ENCODE results near the gene GLRX3. TPM values are rescaled to one million over a fixed set of nuclear protein-coding genes. Genes with fewer than 3 reads are reported as not detected.

Gene GLRX3
- total and polyA plus RNA-seq, 9 donors, result 25.5 to 62.3 (median 46.1) TPM

DNA sequence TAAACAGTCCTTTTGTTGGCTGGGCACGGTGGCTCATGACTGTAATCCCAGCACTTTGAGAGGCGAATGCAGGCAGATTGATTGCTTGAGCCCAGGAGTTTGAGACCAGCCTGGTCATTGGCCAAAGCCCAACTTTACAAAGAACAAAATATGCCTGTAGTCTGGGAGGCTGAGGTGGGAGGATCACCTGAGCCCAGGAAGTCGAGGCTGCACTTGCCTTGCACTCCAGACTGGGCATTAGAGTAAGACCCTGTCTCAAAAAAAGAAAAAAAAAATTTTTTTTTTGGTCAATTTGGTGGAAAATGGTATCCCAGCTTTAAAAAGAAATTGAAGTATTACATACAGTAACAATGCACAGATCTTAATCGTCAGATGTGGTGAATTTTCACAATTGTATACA lies 4.8 kb downstream of the GLRX3 start:
- TF ChIP-seq, protein P1, sequence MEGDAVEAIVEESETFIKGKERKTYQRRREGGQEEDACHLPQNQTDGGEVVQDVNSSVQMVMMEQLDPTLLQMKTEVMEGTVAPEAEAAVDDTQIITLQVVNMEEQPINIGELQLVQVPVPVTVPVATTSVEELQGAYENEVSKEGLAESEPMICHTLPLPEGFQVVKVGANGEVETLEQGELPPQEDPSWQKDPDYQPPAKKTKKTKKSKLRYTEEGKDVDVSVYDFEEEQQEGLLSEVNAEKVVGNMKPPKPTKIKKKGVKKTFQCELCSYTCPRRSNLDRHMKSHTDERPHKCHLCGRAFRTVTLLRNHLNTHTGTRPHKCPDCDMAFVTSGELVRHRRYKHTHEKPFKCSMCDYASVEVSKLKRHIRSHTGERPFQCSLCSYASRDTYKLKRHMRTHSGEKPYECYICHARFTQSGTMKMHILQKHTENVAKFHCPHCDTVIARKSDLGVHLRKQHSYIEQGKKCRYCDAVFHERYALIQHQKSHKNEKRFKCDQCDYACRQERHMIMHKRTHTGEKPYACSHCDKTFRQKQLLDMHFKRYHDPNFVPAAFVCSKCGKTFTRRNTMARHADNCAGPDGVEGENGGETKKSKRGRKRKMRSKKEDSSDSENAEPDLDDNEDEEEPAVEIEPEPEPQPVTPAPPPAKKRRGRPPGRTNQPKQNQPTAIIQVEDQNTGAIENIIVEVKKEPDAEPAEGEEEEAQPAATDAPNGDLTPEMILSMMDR (IDR thresholded peaks at IDR 0.05), result no peak
- TF ChIP-seq POLR2A (IDR thresholded peaks at IDR 0.05) (no peak), EP300 (IDR thresholded peaks at IDR 0.05) (no peak)
- intact Hi-C loops (cut with DNase I), result no loop called here
- Histone ChIP-seq H3K27ac (no peak overlapping the region), H3K4me1 (ENCODE audit: insufficient read depth) (peaks cover 14% of the 10 kb centered on the region), H3K9me3 (no peaks in the 10 kb centered on the region), H3K27me3 (no peaks in the 10 kb centered on the region), H3K4me3 (no peak overlapping the region), H3K36me3 (no peaks in the 10 kb centered on the region)
- no peak for DNase-seq
- WGBS, 3 donors, result 81 to 94% (median 88%) methylated on average over 4 of the region's 4 CpGs

DNA sequence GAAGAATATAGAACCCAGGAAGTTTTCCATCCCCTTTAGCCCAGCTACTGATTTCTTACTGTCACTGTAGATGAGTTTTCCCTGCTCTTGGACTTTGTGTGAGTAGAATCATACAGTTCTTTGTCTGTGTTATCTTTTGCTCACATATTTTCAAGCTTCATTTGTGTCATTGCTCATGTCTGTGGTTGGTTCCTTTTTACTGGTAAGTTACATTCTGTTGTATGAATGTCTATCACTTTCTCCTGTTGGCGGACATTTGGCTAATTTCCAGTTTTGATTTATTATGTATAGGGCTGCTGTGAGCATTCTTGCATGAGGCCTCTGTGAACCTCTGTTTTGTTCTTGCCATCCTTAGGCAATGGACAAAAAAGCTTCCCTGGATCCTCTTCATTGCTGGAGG lies 5.3 kb downstream of the GLRX3 start:
- Histone ChIP-seq H3K9me3 (no peaks in the 10 kb centered on the region), H3K4me1 (ENCODE audit: insufficient read depth) (peaks cover 14% of the 10 kb centered on the region), H3K4me3 (no peak overlapping the region), H3K27ac (no peak overlapping the region), H3K36me3 (no peaks in the 10 kb centered on the region), H3K27me3 (no peaks in the 10 kb centered on the region)
- no peak for TF ChIP-seq POLR2A (IDR thresholded peaks at IDR 0.05)
- TF ChIP-seq, protein P1 (IDR thresholded peaks at IDR 0.05), result no peak
- TF ChIP-seq EP300 (IDR thresholded peaks at IDR 0.05), result no peak
- intact Hi-C loops (cut with DNase I), result no loop called here
- WGBS, 3 donors, result 65 to 75% (median 73%) methylated on average over 1 of the region's 1 CpG
- no peak for DNase-seq

DNA sequence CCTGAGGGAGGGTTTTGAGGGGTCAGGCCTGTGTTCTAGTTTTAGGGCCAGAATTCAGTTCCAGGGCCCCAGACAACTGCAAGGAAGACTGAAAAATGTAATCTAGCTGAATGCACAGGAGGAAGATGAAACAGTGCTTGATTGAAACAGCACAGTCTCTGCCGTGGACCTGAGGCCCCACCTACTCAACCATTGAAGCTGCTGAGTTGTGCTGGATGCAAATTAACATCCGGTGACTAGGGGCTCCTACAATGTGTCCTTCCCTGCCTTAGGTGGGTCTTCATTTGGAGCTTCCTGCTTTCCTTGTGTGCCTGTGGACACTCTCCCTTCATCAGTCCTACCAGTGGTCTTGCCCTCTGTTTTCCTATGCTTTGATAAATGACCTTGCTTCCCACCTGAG lies 5.7 kb downstream of the GLRX3 start:
- Histone ChIP-seq H3K27ac (no peak overlapping the region), H3K27me3 (no peaks in the 10 kb centered on the region), H3K36me3 (no peaks in the 10 kb centered on the region), H3K9me3 (no peaks in the 10 kb centered on the region), H3K4me3 (no peak overlapping the region), H3K4me1 (ENCODE audit: insufficient read depth) (peaks cover 13% of the 10 kb centered on the region)
- TF ChIP-seq, protein P1 (IDR thresholded peaks at IDR 0.05), result no peak
- TF ChIP-seq EP300 (IDR thresholded peaks at IDR 0.05) (no peak), POLR2A (IDR thresholded peaks at IDR 0.05) (no peak)
- 54 to 59% (median 57%) methylated on average over 2 of the region's 2 CpGs for WGBS, 3 donors
- DNase-seq, result no peak
- intact Hi-C loops (cut with DNase I), result no loop called here

DNA sequence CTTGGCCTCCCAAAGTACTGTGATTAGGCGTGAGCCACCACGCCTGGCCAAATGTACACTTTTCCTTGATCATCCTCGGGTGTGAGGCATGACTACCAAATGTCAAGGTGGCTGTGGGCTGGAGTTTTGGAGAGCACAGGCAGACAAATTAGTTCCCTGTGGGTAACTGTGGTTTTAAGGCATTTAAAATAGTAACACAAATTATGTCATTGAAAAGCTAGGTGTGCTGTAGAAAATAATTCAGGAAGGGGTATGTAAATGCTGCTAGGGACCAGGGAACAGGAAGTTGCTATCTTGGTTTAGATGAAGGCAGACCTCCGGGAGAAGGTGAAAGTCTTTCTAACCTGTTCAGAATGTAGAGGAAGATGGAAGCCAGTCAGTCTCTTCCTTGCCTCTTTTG lies 9.9 kb downstream of the GLRX3 start:
- no peak for TF ChIP-seq POLR2A (IDR thresholded peaks at IDR 0.05)
- TF ChIP-seq, protein P1 (IDR thresholded peaks at IDR 0.05), result no peak
- no peak for TF ChIP-seq EP300 (IDR thresholded peaks at IDR 0.05)
- Histone ChIP-seq H3K4me1 (ENCODE audit: insufficient read depth) (peaks cover under 1% of the 10 kb centered on the region), H3K36me3 (no peaks in the 10 kb centered on the region), H3K27ac (no peak overlapping the region), H3K9me3 (no peaks in the 10 kb centered on the region), H3K4me3 (no peak overlapping the region), H3K27me3 (no peaks in the 10 kb centered on the region)
- WGBS, 3 donors, result 82 to 90% (median 89%) methylated on average over 4 of the region's 4 CpGs
- no peak for DNase-seq
- intact Hi-C loops (cut with DNase I), result no loop called here
